Endothelial cell (in vitro differentiated cells): ENCODE measurements around the gene CTDP1. TPM values are rescaled to one million over a fixed set of nuclear protein-coding genes. Genes with fewer than 3 reads are reported as not detected.

Experiments
- DNase-seq: peaks from one replicate; pipeline ENCODE4 v3.0.0; 2021; ENCODE audit warnings: low spot score
- H3K27ac Mint-ChIP-seq: one replicate; pipeline ENCODE4 v1.8.0; 2021; ENCODE audit warnings: mixed read lengths, inconsistent platforms; ENCODE audit not compliant: unreplicated experiment
- H3K27me3 Mint-ChIP-seq: one replicate; pipeline ENCODE4 v1.8.0; 2021; ENCODE audit warnings: mild to moderate bottlenecking, moderate library complexity, mixed read lengths, inconsistent platforms; ENCODE audit not compliant: unreplicated experiment
- H3K36me3 Mint-ChIP-seq: one replicate; pipeline ENCODE4 v1.8.0; 2021; ENCODE audit warnings: mild to moderate bottlenecking, low read depth, mixed read lengths, inconsistent platforms; ENCODE audit not compliant: unreplicated experiment
- H3K4me1 Mint-ChIP-seq: one replicate; pipeline ENCODE4 v1.8.0; 2021; ENCODE audit warnings: mild to moderate bottlenecking, mixed read lengths, inconsistent platforms; ENCODE audit not compliant: unreplicated experiment
- H3K4me3 Mint-ChIP-seq: one replicate; pipeline ENCODE4 v1.8.0; 2021; ENCODE audit warnings: mild to moderate bottlenecking, mixed read lengths, inconsistent platforms; ENCODE audit not compliant: unreplicated experiment
- H3K9me3 Mint-ChIP-seq: one replicate; pipeline ENCODE4 v1.8.0; 2021; ENCODE audit warnings: mixed read lengths, inconsistent platforms; ENCODE audit not compliant: unreplicated experiment
- total RNA-seq: library from RNA; stranded (reverse); fragmentation: NEBNext Ultra II Directional; extraction: Animal tissue kit (Norgen Biotek cat#: 25700); gene quantifications from one replicate; pipeline ENCODE4 v1.2.1, GENCODE V29; 2021; ENCODE audit not compliant: unreplicated experiment
- TF ChIP-seq, protein P1 (sequence below): fragments of 200-600 bp; sonication (generic); IDR thresholded peaks from one replicate; pipeline ENCODE4 v1.5.0; 2021; ENCODE audit warnings: antibody characterized with exemption; ENCODE audit not compliant: unreplicated experiment

CTDP1 gene
- total RNA-seq, 1 donor from 2014 or later, result 34.2 TPM

DNA sequence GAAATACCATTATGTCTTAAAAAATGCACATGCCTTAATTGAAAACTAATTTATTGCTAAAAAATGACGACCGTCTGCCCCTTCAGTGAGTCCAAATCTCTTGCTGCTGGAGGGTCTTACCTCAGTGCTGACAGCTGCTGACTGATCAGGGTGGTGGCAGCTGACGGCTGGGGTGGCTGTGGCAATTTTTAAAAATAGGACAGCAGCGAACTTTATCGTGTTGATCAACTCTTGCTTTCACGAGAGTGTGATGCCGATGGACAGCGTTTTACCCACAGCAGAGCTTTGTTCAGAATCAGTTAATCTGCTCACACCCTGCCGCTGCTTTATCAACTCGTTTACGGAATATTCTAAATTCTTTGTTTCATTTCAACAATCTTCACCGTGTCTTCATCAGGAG is 21.2 kb upstream of the CTDP1 start:
- no peaks in the 10 kb centered on the region for H3K27me3 Mint-ChIP-seq
- no peak overlapping the region for H3K27ac Mint-ChIP-seq

DNA sequence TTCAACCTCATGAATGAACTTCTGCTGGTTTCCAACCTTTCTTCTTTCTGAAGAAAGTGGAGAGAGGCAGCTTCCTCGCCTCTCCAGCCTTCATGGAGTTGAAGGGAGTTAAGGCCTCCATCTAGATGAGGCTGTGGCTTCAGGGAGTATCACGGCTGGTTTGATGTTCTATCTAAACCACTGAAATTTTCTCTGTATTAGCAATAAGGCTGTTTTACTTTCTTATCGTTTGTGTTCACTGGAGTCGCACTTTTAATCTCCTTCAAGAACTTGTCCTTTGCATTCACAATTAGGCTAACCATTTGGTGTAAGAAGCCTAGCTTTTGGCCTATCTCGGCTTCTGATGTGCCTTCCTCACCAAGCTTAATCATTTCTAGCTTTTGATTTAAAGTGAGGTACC is 19.9 kb upstream of the CTDP1 start:
- H3K9me3 Mint-ChIP-seq, result no peaks in the 10 kb centered on the region
- H3K36me3 Mint-ChIP-seq, result no peaks in the 10 kb centered on the region
- no peak for DNase-seq
- TF ChIP-seq, protein P1, sequence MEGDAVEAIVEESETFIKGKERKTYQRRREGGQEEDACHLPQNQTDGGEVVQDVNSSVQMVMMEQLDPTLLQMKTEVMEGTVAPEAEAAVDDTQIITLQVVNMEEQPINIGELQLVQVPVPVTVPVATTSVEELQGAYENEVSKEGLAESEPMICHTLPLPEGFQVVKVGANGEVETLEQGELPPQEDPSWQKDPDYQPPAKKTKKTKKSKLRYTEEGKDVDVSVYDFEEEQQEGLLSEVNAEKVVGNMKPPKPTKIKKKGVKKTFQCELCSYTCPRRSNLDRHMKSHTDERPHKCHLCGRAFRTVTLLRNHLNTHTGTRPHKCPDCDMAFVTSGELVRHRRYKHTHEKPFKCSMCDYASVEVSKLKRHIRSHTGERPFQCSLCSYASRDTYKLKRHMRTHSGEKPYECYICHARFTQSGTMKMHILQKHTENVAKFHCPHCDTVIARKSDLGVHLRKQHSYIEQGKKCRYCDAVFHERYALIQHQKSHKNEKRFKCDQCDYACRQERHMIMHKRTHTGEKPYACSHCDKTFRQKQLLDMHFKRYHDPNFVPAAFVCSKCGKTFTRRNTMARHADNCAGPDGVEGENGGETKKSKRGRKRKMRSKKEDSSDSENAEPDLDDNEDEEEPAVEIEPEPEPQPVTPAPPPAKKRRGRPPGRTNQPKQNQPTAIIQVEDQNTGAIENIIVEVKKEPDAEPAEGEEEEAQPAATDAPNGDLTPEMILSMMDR, result no peak
- H3K4me1 Mint-ChIP-seq, result no peaks in the 10 kb centered on the region
- no peak overlapping the region for H3K27ac Mint-ChIP-seq
- no peaks in the 10 kb centered on the region for H3K27me3 Mint-ChIP-seq
- no peak overlapping the region for H3K4me3 Mint-ChIP-seq

More for the DNA sequence above, 21.2 kb upstream of the CTDP1 start:
- DNase-seq, result no peak
- no peaks in the 10 kb centered on the region for H3K9me3 Mint-ChIP-seq
- TF ChIP-seq, protein P1, result no peak
- no peak overlapping the region for H3K4me3 Mint-ChIP-seq
- no peaks in the 10 kb centered on the region for H3K4me1 Mint-ChIP-seq
- H3K36me3 Mint-ChIP-seq, result no peaks in the 10 kb centered on the region

DNA sequence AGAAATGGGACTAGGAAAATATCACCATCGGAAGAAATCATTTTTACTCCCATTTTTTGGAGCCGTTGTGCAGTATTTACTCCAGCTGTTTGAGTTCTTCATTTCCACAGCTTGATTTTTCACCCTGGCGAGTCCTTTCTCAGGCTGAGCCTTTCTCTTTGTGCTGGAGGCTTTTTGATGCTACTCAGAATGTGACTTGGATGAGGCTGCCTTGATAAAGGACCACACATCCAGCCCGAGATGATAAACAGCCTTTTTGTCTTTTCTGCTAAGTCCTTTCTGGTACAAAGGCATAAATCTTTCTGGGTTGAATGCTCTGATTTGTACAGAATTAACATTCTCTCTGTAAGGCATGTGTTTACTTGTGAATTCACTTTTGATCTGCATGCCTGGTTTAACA is 17.6 kb upstream of the CTDP1 start:
- Mint-ChIP-seq H3K4me1 (no peaks in the 10 kb centered on the region), H3K36me3 (no peaks in the 10 kb centered on the region), H3K4me3 (no peak overlapping the region), H3K27ac (no peak overlapping the region), H3K9me3 (no peaks in the 10 kb centered on the region), H3K27me3 (no peaks in the 10 kb centered on the region)
- TF ChIP-seq, protein P1, result no peak
- DNase-seq, result no peak

DNA sequence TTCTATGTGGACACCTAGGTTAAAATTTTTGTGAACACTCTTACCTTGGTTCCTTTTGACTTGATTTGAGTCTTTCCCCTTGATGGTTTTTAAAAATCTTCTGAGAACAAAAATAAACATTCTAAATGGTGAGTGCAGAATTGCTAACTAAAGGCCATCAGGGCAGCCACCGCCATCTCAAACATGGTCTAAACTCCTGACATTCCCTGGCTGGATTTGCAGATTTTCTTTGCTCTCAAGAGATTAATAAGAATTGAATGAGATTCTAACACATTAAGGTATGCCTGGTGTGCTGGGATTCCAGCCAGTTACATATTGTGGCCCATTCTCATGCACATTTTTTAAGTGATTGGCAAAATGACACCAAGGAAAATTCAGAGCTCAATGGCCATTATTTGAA is 17.2 kb upstream of the CTDP1 start:
- no peak for DNase-seq
- no peaks in the 10 kb centered on the region for H3K27me3 Mint-ChIP-seq
- H3K27ac Mint-ChIP-seq, result no peak overlapping the region
- no peaks in the 10 kb centered on the region for H3K36me3 Mint-ChIP-seq
- H3K4me1 Mint-ChIP-seq, result no peaks in the 10 kb centered on the region
- TF ChIP-seq, protein P1, result no peak
- no peaks in the 10 kb centered on the region for H3K9me3 Mint-ChIP-seq
- H3K4me3 Mint-ChIP-seq, result no peak overlapping the region

DNA sequence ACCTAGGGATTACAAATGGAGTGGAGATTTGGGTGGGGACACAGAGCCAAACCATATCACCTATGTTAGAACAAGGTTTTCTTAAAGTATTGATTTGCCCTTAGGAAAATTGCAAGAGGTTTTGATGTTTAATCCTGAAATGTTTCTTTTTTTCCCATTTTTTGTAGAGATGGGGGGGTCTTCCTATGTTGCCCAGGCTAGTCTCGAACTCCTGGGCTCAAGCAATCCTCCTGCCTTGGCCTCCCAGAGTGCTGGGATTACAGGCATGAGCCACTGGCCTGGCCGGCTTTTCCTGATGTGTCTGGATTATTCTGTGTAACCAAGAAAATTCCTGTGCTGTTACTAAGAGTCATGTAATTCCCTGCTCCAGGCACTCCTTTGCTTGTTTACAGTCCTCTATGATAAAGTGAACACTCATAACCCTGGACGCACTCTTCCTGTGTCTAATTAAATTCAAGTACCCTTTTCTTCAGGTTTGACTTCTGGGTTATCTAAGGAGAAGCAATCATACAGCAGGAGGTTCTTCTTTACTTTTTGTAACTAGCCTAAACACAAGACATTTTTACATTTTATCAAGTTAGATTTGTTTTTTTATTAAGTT is 15.0 kb upstream of the CTDP1 start:
- no peak overlapping the region for H3K27ac Mint-ChIP-seq
- no peak for DNase-seq

More for the DNA sequence above, 15.0 kb upstream of the CTDP1 start:
- H3K4me1 Mint-ChIP-seq, result no peaks in the 10 kb centered on the region
- H3K36me3 Mint-ChIP-seq, result no peaks in the 10 kb centered on the region
- H3K27me3 Mint-ChIP-seq, result no peaks in the 10 kb centered on the region
- no peaks in the 10 kb centered on the region for H3K9me3 Mint-ChIP-seq
- TF ChIP-seq, protein P1, result no peak
- H3K4me3 Mint-ChIP-seq, result no peak overlapping the region
